Loucy (cell line): Measurements from ENCODE around the gene CRTC1.
"Not testable (repeated sequence)": the region's sequence is repeated elsewhere in the genome, so short reads cannot be mapped to it uniquely, and the experiment has no call there.

Experiments
- H2AFZ ChIP-seq: fragments of 200-600 bp; sonication (generic); 2 replicates; pipeline ENCODE4 v1.6.0; 2016; ENCODE audit warnings: antibody characterized with exemption, mild to moderate bottlenecking, low read length, moderate library complexity
- H3F3A ChIP-seq: fragments of 200-600 bp; 2 replicates; pipeline ENCODE4 v1.6.0; 2016; ENCODE audit warnings: antibody characterized with exemption, low read depth, mild to moderate bottlenecking
- H3K27me3 ChIP-seq: fragments of 200-600 bp; sonication (generic); 2 replicates; pipeline ENCODE4 v1.6.1; 2014; ENCODE audit warnings: low read length, mild to moderate bottlenecking; ENCODE audit not compliant: insufficient read depth, poor library complexity, severe bottlenecking
- H3K36me3 ChIP-seq: fragments of 200-600 bp; sonication (generic); 2 replicates; pipeline ENCODE4 v1.6.1; 2016; ENCODE audit warnings: low read length; ENCODE audit not compliant: insufficient read depth
- H3K4me1 ChIP-seq: fragments of 200-600 bp; sonication (generic); 2 replicates; pipeline ENCODE4 v1.5.1; 2014; ENCODE audit warnings: low read length, mild to moderate bottlenecking; ENCODE audit not compliant: insufficient read depth, poor library complexity, severe bottlenecking
- H3K4me2 ChIP-seq: fragments of 200-600 bp; sonication (generic); 2 replicates; pipeline ENCODE4 v1.6.0; 2014; ENCODE audit warnings: antibody characterized with exemption, low read length, low read depth, mild to moderate bottlenecking; ENCODE audit not compliant: poor library complexity, severe bottlenecking
- H3K4me3 ChIP-seq: fragments of 200-600 bp; sonication (generic); 2 replicates; pipeline ENCODE4 v1.5.1; 2014; ENCODE audit warnings: low read length, mild to moderate bottlenecking, mixed read lengths; ENCODE audit not compliant: poor library complexity, severe bottlenecking
- H3K79me2 ChIP-seq: fragments of 200-600 bp; sonication (generic); 2 replicates; pipeline ENCODE4 v1.6.1; 2014; ENCODE audit warnings: low read length; ENCODE audit not compliant: insufficient read depth
- H3K9ac ChIP-seq: fragments of 200-600 bp; sonication (generic); 2 replicates; pipeline ENCODE4 v1.6.0; 2014; ENCODE audit warnings: mild to moderate bottlenecking, low read depth, low read length, moderate library complexity; ENCODE audit not compliant: poor library complexity, severe bottlenecking
- H3K9me2 ChIP-seq: fragments of 200-600 bp; sonication (generic); replicated peaks from 2 replicates; pipeline ENCODE4 v1.6.1; 2016; ENCODE audit warnings: low read depth, low read length, mixed read lengths
- H3K9me3 ChIP-seq: fragments of 200-600 bp; sonication (generic); 2 replicates; pipeline ENCODE4 v1.6.1; 2014; ENCODE audit warnings: mild to moderate bottlenecking, antibody characterized with exemption, low read length, low read depth; ENCODE audit not compliant: insufficient read depth
- H4K20me1 ChIP-seq: fragments of 200-600 bp; sonication (generic); 2 replicates; pipeline ENCODE4 v1.6.0; 2014; ENCODE audit warnings: antibody characterized with exemption, low read length, mild to moderate bottlenecking; ENCODE audit not compliant: insufficient read depth, poor library complexity, severe bottlenecking
- CTCF ChIP-seq: fragments of 200-600 bp; sonication (generic); conservative IDR thresholded peaks from 2 replicates; pipeline ENCODE4 v1.5.1; 2014; ENCODE audit warnings: mild to moderate bottlenecking, antibody characterized with exemption, low read length
- EZH2phosphoT487 ChIP-seq: fragments of 200-600 bp; IDR thresholded peaks from 2 replicates; pipeline ENCODE4 v1.6.1; 2018; ENCODE audit warnings: antibody characterized with exemption, mild to moderate bottlenecking, moderate library complexity, borderline replicate concordance

CRTC1 gene

GRCh38 chr19:18804643-18805042 is 121.2 kb downstream of the CRTC1 start:
- H3F3A ChIP-seq, result no peaks in the 10 kb centered on the region
- no peaks in the 10 kb centered on the region for H3K27me3 ChIP-seq
- H4K20me1 ChIP-seq, result no peaks in the 10 kb centered on the region
- no peak for TF ChIP-seq EZH2phosphoT487
- TF ChIP-seq CTCF, result no peak
- H3K9me3 ChIP-seq, result no peaks in the 10 kb centered on the region
- H3K36me3 ChIP-seq, result no peaks in the 10 kb centered on the region
- H3K9me2 ChIP-seq, result no peaks in the 10 kb centered on the region
- no peaks in the 10 kb centered on the region for H3K79me2 ChIP-seq
- H3K4me3 ChIP-seq, result no peak overlapping the region
- no peak overlapping the region for H2AFZ ChIP-seq
- no peaks in the 10 kb centered on the region for H3K4me1 ChIP-seq
- H3K4me2 ChIP-seq, result no peak overlapping the region
- no peak overlapping the region for H3K9ac ChIP-seq

GRCh38 chr19:18807861-18808331 is 124.4 kb downstream of the CRTC1 start:
- no peaks in the 10 kb centered on the region for H3K9me3 ChIP-seq
- no peaks in the 10 kb centered on the region for H4K20me1 ChIP-seq
- no peaks in the 10 kb centered on the region for H3K79me2 ChIP-seq
- H3K9ac ChIP-seq, result no peak overlapping the region
- no peak overlapping the region for H3K4me3 ChIP-seq
- H3K4me2 ChIP-seq, result no peak overlapping the region
- H2AFZ ChIP-seq, result no peak overlapping the region
- no peak for TF ChIP-seq EZH2phosphoT487
- no peaks in the 10 kb centered on the region for H3F3A ChIP-seq
- H3K27me3 ChIP-seq, result no peaks in the 10 kb centered on the region
- no peaks in the 10 kb centered on the region for H3K4me1 ChIP-seq
- H3K9me2 ChIP-seq, result no peaks in the 10 kb centered on the region
- no peaks in the 10 kb centered on the region for H3K36me3 ChIP-seq

GRCh38 chr19:18809149-18809868 is 125.8 kb downstream of the CRTC1 start:
- TF ChIP-seq EZH2phosphoT487 (no peak), CTCF (no peak)
- no peaks in the 10 kb centered on the region for H4K20me1 ChIP-seq
- H3K27me3 ChIP-seq, result no peaks in the 10 kb centered on the region
- no peaks in the 10 kb centered on the region for H3K79me2 ChIP-seq
- no peak overlapping the region for H2AFZ ChIP-seq
- H3K4me3 ChIP-seq, result no peak overlapping the region
- no peaks in the 10 kb centered on the region for H3K9me3 ChIP-seq
- no peak overlapping the region for H3K4me2 ChIP-seq
- no peaks in the 10 kb centered on the region for H3K36me3 ChIP-seq
- H3K4me1 ChIP-seq, result no peaks in the 10 kb centered on the region
- H3K9ac ChIP-seq, result no peak overlapping the region
- H3K9me2 ChIP-seq, result no peaks in the 10 kb centered on the region
- no peaks in the 10 kb centered on the region for H3F3A ChIP-seq

- H3K4me1 ChIP-seq, H3K9me3 ChIP-seq, H3K9ac ChIP-seq, H3K9me2 ChIP-seq, H3K27me3 ChIP-seq, H3K4me2 ChIP-seq, H3F3A ChIP-seq, H3K79me2 ChIP-seq, H4K20me1 ChIP-seq, H3K4me3 ChIP-seq, H3K36me3 ChIP-seq, H2AFZ ChIP-seq: not testable (repeated sequence)
Observed at GRCh38 chr19:18811638-18812037, 128.2 kb downstream of the CRTC1 start.
